Gastroesophageal sphincter (tissue), 3 donors: ENCODE data around the gene ITGA7.

Experiments
- CTCF ChIP-seq, 4 experiments: fragments of 200-600 bp in 2 of 4; fragments of 450-650 bp in 2 of 4; sonication (generic) in 1 of 4; IDR thresholded peaks; one replicate each; pipeline ENCODE4 v1.5.1; 2017 to 2019; ENCODE audit warnings: antibody characterized with exemption in 4 of 4, mild to moderate bottlenecking in 2 of 4, moderate library complexity in 2 of 4
- POLR2A ChIP-seq, 2 donors: fragments of 450-650 bp; IDR thresholded peaks; one replicate each; pipeline ENCODE4 v1.6.1; 2017; ENCODE audit warnings: antibody characterized with exemption in 2 of 2, mild to moderate bottlenecking in 2 of 2, moderate library complexity in 1 of 2
- POLR2AphosphoS5 ChIP-seq: sonication (generic); formaldehyde crosslinking; IDR thresholded peaks from one replicate; pipeline ENCODE4 v1.6.1; 2017; ENCODE audit warnings: antibody characterized with exemption

GRCh38 chr12:55725556-55725955 is 17.9 kb upstream of the ITGA7 start:
- TF ChIP-seq POLR2AphosphoS5 (no peak), CTCF (IDR thresholded peaks at IDR 0.05) (no peak), POLR2A (IDR thresholded peaks at IDR 0.05) (no peak)
